Heart left ventricle (tissue), 16 donors: ENCODE measurements around the gene RXRA. TPM values are rescaled to one million over a fixed set of nuclear protein-coding genes. Genes with fewer than 3 reads are reported as not detected.

Experiments
- ATAC-seq, 4 donors: fragments of 200-7000 bp; cut with Tn5 transposase; one replicate each; pipeline ENCODE4 v1.9.1; 2020 to 2022; ENCODE audit warnings: moderate library complexity in 4 of 4, mild to moderate bottlenecking in 3 of 4, moderate number of reproducible peaks in 1 of 4
- DNase-seq, 5 donors: peaks; one replicate each; pipeline ENCODE4 v3.0.0-alpha.2; 2020
- H3K27ac ChIP-seq, 12 donors: fragments of 200-600 bp; sonication (generic) in 4 of 12; one replicate each; pipeline versions ENCODE4 v1.5.0 to v1.8.0; 2016 to 2022; ENCODE audit warnings: mild to moderate bottlenecking in 2 of 12
- H3K27me3 ChIP-seq, 9 donors: fragments of 200-600 bp; sonication (generic) in 2 of 9; one replicate each; pipeline versions ENCODE4 v1.5.1 to v1.8.0; 2016 to 2022; ENCODE audit warnings: mild to moderate bottlenecking in 3 of 9
- H3K36me3 ChIP-seq, 9 donors: fragments of 200-600 bp; sonication (generic) in 2 of 9; one replicate each; pipeline versions ENCODE4 v1.5.0 to v1.8.0; 2018 to 2022; ENCODE audit warnings: mild to moderate bottlenecking in 2 of 9
- H3K4me1 ChIP-seq, 12 donors: fragments of 200-600 bp; sonication (generic) in 4 of 12; one replicate each; pipeline versions ENCODE4 v1.5.0 to v1.8.0; 2016 to 2022; ENCODE audit warnings: mild to moderate bottlenecking in 3 of 12
- H3K4me3 ChIP-seq, 12 donors: fragments of 200-600 bp; sonication (generic) in 4 of 12; one replicate each; pipeline versions ENCODE4 v1.5.0 to v1.8.0; 2017 to 2022; ENCODE audit warnings: mild to moderate bottlenecking in 9 of 12, moderate library complexity in 4 of 12
- H3K9me3 ChIP-seq, 12 donors: fragments of 200-600 bp; sonication (generic) in 4 of 12; one replicate each; pipeline versions ENCODE4 v1.5.0 to v1.8.0; 2016 to 2022; ENCODE audit warnings: mild to moderate bottlenecking in 1 of 12
- POLR2A ChIP-seq, 2 donors: fragments of 450-650 bp; IDR thresholded peaks; one replicate each; pipeline ENCODE4 v1.6.1; 2017; ENCODE audit warnings: antibody characterized with exemption in 2 of 2, mild to moderate bottlenecking in 2 of 2, moderate library complexity in 2 of 2
- WGBS, 4 donors: extraction: QIAGEN DNeasy Blood & Tissue Kit in 2 of 4; methylation state at CpG; one replicate each; pipeline versions ENCODE4 v1.1.5 to v1.1.7; 2013 to 2018; 5-methylcytosine and 5-hydroxymethylcytosine counted together
- intact Hi-C, 10 donors: fragments of 100-400 bp; cut with DNase I; formaldehyde crosslinking; loops; one replicate each; pipeline versions ENCODE4 v1.11.1 to v1.14.2; 2022
- polyA plus RNA-seq, 2 donors: library from polyadenylated mRNA; stranded (reverse); fragments of 200-250 nt; gene quantifications; one replicate each; pipeline ENCODE4 v1.2.3, GENCODE V29; 2013
- total RNA-seq, 9 donors: library from RNA; depleted of rRNA in 2 of 9; stranded (reverse); fragments of >200 nt in 2 of 9; fragmentation: NEBNext Ultra II Directional in 3 of 9; extraction: Animal tissue kit (Norgen Biotek cat#: 25700) in 3 of 9; gene quantifications; one replicate each; pipeline versions ENCODE4 v1.1.0 to v1.2.4, GENCODE V29; 2016 to 2023
- TF ChIP-seq, protein P1 (sequence below), 12 donors: fragments of 200-600 bp; sonication (generic) in 4 of 12; IDR thresholded peaks; one replicate each; pipeline versions ENCODE4 v1.5.0 to v1.8.0; 2018 to 2022; ENCODE audit warnings: antibody characterized with exemption in 12 of 12, mild to moderate bottlenecking in 5 of 12
- donor health status: ischemic (EF 13 %, LVEDD 7.1; RV severe dilation, severe dysfunction).
- donor health status: healthy with polysubstance abuse.
- donor health status: DM: no; HTN: yes; CAD: no.
- donor health status: DM: no; HTN: no; CAD: no.
- donor health status: ischemic (EF 25% LVEDD 6.9; RV normal size, moderate dysfunction).
- donor health status: ischemic (EF 25% LVEDD 5.7; RV mildly dilated, moderate dysfunction).
- donor health status: healthy.
- donor health status: DM: yes; HTN: yes; CAD: no.
- donor health status: ischemic (EF 35%, LVEDD 5.7; RV mildly dilated, moderate dysfunction).
- donor health status: nonischemic (EF 11% LVEDD 7.7; RV severe dilation, severe dysfunction).
- donor health status: DM: yes; HTN: yes; CAD: no.
- donor health status: PGD.
- donor health status: ischemic (EF 29% LVEDD 5.4; RV normal size, mild dysfunction).
- donor health status: nonischemic (EF 23%, LVEDD 6.1; RV moderate dilation, normal function).

Gene RXRA
- total and polyA plus RNA-seq, 11 donors, result 45.5 to 87.9 (median 54.9) TPM

DNA sequence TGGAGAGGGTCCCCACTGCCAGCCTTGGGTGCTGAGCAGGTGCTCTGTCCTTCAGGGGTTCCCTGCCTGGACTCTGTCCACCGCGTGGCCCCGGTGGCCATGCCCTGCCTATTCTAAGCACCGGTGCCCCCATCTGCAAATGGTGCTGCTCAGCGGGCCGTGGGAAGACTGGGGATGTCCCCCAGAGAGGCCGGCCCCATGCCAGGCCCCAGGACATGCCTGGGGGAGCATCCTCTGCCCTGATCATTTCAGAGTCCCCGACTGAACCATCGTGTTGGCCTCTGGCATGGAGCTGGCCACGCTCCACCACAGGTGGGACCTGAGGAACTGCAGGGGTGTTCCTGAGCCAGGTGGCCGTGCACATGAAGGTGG lies 64.7 kb downstream of the RXRA start:
- intact Hi-C loops, result no loop called here
- ATAC-seq (no peak), DNase-seq (no peak)
- Histone ChIP-seq H3K27ac (peak overlapping the region in 2 of 12 donors; percentile 39 to 82), H3K4me1 (peaks cover 23 to 98% (median 88%) of the 10 kb centered on the region in 12 donors), H3K4me3 (peak overlapping the region in 1 of 12 donors; percentile 30), H3K9me3 (no peaks in the 10 kb centered on the region), H3K36me3 (no peaks in the 10 kb centered on the region), H3K27me3 (no peaks in the 10 kb centered on the region)
- 83 to 97% (median 90%) methylated on average over 4 to 11 of the region's 11 CpGs for WGBS, 4 donors
- TF ChIP-seq POLR2A (IDR thresholded peaks at IDR 0.05), result no peak
- TF ChIP-seq, protein P1, sequence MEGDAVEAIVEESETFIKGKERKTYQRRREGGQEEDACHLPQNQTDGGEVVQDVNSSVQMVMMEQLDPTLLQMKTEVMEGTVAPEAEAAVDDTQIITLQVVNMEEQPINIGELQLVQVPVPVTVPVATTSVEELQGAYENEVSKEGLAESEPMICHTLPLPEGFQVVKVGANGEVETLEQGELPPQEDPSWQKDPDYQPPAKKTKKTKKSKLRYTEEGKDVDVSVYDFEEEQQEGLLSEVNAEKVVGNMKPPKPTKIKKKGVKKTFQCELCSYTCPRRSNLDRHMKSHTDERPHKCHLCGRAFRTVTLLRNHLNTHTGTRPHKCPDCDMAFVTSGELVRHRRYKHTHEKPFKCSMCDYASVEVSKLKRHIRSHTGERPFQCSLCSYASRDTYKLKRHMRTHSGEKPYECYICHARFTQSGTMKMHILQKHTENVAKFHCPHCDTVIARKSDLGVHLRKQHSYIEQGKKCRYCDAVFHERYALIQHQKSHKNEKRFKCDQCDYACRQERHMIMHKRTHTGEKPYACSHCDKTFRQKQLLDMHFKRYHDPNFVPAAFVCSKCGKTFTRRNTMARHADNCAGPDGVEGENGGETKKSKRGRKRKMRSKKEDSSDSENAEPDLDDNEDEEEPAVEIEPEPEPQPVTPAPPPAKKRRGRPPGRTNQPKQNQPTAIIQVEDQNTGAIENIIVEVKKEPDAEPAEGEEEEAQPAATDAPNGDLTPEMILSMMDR (IDR thresholded peaks at IDR 0.05), result no peak

- Histone ChIP-seq H3K9me3 (no peaks in the 10 kb centered on the region), H3K4me1 (peaks cover 27 to 98% (median 88%) of the 10 kb centered on the region in 12 donors), H3K27ac (peak overlapping the region in 4 of 12 donors; percentile 25 to 82 (median 46)), H3K27me3 (no peaks in the 10 kb centered on the region), H3K4me3 (peak overlapping the region in 2 of 12 donors; percentile 7 to 30), H3K36me3 (no peaks in the 10 kb centered on the region)
- intact Hi-C loops, result no loop called here
- TF ChIP-seq, protein P1 (IDR thresholded peaks at IDR 0.05), result no peak
- no peak for TF ChIP-seq POLR2A (IDR thresholded peaks at IDR 0.05)
- 62 to 74% (median 66%) methylated on average over 26 to 35 of the region's 35 CpGs for WGBS, 4 donors
- DNase-seq, result no peak
- peak in 2 of 4 donors; percentile 5 to 43 for ATAC-seq
Measured at GRCh38 chr9:134391319-134392231, 65.3 kb downstream of the RXRA start.

DNA sequence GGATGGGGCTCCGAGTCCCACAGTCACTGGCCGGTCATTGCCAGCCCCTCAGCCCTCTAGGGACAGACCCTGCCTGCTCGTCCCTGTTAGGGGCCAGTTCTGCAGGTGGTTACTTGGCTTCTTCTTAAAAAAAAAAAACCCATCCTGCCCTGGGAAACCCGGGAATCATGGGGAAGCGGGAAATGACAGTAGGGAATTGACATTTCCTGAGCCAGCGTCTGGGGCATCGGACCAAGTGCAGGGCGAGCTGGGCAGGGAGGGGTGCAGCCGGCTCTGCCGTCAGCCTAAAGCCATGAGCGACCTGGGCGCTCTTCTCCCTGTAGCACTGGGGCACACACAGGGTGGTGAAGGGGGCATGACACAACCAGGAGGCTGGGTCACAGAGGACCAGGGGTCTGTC lies 66.6 kb downstream of the RXRA start:
- no peak for TF ChIP-seq POLR2A (IDR thresholded peaks at IDR 0.05)
- TF ChIP-seq, protein P1 (IDR thresholded peaks at IDR 0.05), result no peak
- no peaks in the 10 kb centered on the region for H3K36me3 ChIP-seq
- DNase-seq (no peak), ATAC-seq (no peak)
- no peak overlapping the region for H3K4me3 ChIP-seq
- H3K27ac ChIP-seq, result peak overlapping the region in 2 of 12 donors; percentile 39 to 82
- H3K27me3 ChIP-seq, result no peaks in the 10 kb centered on the region
- no peaks in the 10 kb centered on the region for H3K9me3 ChIP-seq
- peaks cover 19 to 98% (median 86%) of the 10 kb centered on the region in 12 donors for H3K4me1 ChIP-seq
- intact Hi-C loops, result no loop called here
- WGBS, 4 donors, result 56 to 80% (median 68%) methylated on average over 8 to 12 of the region's 12 CpGs

- H3K4me1 ChIP-seq, result peaks cover 19 to 97% (median 83%) of the 10 kb centered on the region in 12 donors
- no peak for TF ChIP-seq POLR2A (IDR thresholded peaks at IDR 0.05)
- TF ChIP-seq, protein P1 (IDR thresholded peaks at IDR 0.05), result no peak
- H3K36me3 ChIP-seq, result no peaks in the 10 kb centered on the region
- 86 to 99% (median 96%) methylated on average over 7 of the region's 7 CpGs for WGBS, 4 donors
- no peak overlapping the region for H3K4me3 ChIP-seq
- ATAC-seq, result no peak
- H3K27ac ChIP-seq, result no peak overlapping the region
- no peak for DNase-seq
- no peaks in the 10 kb centered on the region for H3K27me3 ChIP-seq
- no peaks in the 10 kb centered on the region for H3K9me3 ChIP-seq
- intact Hi-C loops, result no loop called here
Measured at GRCh38 chr9:134393582-134394280, 67.5 kb downstream of the RXRA start.
